Skin of body (tissue), 3 donors: Measurements from ENCODE around the gene ZNF844. TPM values are rescaled to one million over a fixed set of nuclear protein-coding genes. Genes with fewer than 3 reads are reported as not detected.
A peak's percentile ranks its signal among the peaks of the same experiment; 100 is the strongest.
"Not testable (repeated sequence)": the region's sequence is repeated elsewhere in the genome, so short reads cannot be mapped to it uniquely, and the experiment has no call there.

ENCODE experiments used
- DNase-seq: peaks from one replicate; lab custom pipeline; 2025; lab: John Stamatoyannopoulos, UW
- small RNA-seq: library from RNA; depleted of rRNA; stranded (forward); fragments of <200 nt; gene quantifications from one replicate; pipeline ENCODE3, GENCODE V24; 2014; ENCODE audit warnings: low replicate concordance
- total RNA-seq: library from RNA; depleted of rRNA; stranded (reverse); fragments of >200 nt; gene quantifications from one replicate; pipeline ENCODE4 v1.2.3, GENCODE V29; 2014

ZNF844 gene
- total RNA-seq, 1 donor from 2014 or later, result 13.2 TPM

DNA sequence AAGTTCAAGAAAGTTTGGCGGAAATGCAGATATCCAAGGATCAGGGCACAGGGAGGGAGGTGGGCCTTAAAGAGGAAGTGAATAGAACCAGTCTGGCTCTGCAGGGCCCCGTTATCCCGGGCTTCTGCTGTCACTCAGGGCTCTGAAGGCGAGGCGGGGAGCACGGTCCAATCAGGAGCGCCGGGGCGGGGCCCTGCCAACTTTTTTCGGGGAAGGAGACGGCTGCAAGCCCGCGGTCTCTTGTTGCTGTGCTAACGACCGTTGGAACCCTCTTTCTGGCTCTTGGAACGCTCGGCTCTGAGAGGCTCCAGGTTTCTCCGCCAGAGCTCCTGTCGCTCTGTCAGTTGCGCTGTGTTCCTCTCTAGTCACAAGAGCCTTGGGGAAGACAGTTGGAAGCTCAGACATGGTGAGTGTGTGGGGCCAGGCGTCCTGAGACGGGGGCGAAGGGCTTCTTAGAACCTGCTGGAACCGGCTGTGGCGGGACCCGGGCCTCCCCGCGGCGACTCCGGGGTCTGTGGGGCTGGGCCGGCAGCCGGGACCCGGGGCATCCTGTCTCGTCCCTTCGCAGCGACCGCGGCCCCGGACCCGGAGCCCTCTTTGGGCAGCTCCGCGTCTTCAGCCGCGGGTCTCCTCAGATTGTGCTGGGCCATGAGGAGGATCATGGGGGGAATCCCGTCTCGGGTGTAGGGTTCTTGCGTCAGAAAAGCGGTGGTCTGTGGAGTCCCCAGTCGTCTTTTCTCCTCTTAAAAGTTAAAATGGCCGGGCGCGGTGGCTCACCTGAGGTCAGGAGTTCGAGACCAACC lies 27.7 kb downstream of the ZNF844 start:
- peak; percentile 92 for DNase-seq

GRCh38 chr19:12092956-12093355 lies 28.4 kb downstream of the ZNF844 start:
- no peak for DNase-seq

DNA sequence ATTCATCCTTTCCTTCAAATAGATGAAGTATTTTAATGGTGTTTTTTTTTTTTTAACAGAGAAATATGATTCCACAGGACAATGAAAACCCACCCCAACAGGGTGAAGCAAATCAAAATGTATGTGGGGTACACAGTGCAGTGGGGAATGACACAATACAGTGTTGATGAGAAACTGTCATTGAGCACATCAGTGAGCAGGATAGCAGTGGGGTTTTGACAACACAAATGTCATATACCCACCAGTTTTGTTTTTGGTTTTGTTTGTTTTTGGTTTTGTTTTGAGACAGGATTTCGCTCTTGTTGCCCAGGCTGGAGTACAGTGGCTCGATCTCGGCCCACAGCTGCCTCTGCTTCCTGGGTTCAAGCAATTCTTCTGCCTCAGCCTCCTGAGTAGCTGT lies 29.2 kb downstream of the ZNF844 start:
- DNase-seq, result no peak

- no peak for DNase-seq
Measured at GRCh38 chr19:12095111-12095790, 30.7 kb downstream of the ZNF844 start.

- no peak for DNase-seq
Measured at GRCh38 chr19:12098040-12098439, 33.5 kb downstream of the ZNF844 start.

DNA sequence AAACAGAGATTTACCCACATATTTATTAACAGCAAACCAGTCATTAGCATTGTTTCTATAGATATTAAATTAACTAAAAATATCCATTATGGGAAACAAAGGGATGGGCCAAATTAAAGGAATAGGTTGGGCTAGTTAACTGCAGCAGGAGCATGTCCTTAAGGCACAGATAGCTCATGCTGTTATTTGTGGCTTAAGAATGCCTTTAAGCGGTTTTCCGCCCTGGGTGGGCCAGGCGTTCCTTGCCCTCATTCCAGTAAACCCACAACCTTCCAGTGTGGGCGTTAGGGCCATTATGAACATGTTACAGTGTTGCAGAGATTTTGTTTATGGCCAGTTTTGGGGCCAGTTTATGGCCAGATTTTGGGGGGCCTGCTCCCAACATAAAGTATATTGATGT lies 39.4 kb downstream of the ZNF844 start:
- DNase-seq, result not testable (repeated sequence)

DNA sequence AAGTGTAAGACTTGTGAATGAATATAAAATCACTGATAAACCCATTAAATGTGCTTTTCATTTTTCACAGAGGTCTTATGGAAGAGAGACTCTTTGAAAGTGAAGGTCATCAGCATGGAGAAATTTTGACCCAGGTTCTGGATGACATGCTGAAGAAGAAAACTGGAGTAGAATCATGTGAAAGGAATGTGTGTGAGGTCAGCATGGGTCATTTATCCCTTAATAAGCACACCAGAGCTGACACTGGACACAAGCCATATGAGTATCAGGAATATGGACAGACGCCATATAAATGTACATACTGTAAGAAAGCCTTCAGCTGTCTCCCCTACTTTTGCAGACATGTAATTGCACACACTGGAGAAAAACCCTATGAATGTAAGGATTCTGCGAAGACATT lies 46.6 kb downstream of the ZNF844 start:
- DNase-seq, result no peak

DNA sequence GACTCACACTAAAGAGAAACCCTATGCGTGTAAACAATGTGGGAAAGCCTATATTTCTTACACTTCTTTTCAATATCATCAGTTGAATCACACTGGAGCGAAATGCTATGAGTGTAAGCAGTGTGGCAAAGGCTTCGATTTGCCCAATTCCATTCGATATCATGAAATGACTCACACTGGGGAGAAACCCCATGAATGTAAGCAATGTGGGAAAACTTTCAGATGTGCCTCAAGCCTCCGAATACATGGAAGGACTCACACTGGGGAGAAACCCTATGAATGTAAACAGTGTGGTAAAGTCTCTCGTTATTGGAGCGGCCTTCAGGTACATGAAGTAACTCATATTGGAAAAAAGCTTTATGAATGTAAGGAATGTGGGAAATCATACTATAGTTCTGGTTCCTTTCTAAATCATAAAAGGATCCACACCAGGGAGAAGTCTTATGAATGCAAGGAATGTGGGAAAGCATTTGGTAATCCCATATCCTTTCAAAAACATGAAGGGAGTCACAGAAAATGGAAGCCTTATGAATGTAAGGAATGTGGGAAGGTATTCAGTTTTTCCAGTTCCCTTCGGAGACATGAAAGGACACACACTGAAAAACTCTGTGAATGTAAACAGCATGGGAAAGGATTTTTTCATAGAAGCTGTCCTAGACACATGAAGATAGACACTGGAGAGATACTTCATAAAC lies 47.6 kb downstream of the ZNF844 start:
- no peak for DNase-seq

- DNase-seq, result no peak
Measured at GRCh38 chr19:12112701-12113100, 48.2 kb downstream of the ZNF844 start.

- no peak for DNase-seq
Measured at GRCh38 chr19:12113121-12113520, 48.6 kb downstream of the ZNF844 start.

DNA sequence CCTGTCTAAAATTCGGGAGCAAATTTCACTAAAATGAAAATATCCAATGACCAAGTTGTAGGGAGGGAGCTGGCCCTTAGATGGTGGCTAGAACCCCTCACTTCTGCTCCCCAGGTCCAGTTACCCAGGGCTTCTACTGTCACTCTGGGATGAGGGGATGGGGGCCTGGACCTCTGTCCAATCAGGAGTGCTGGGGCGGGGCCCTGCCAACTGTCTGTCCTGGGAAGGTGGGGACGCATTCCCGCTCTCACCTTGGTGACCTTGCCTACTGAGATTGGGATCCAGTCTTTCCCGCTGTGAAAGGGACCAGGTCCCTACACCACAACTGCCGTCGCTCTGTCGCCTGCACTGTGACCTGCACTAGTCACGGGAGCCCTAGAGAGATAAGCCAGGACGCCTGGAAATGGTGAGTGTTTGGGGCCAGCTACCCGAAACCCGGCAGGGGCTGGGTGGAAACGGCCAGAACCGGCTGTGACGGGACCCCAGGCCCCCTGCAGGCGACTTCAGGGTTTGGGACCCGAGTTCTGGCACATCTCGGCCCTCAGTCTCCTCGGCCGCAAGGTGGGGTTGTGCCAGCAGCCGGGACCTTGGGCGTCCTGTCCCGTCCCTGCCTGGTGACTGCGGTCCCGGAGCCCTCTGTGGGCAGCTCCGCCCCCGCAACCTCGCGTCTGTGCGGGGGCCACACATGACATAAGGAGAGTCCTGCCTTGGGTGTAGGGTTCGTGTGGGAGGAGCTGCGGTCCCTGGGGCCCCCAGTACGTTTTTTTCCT lies 52.9 kb downstream of the ZNF844 start:
- DNase-seq, result no peak

GRCh38 chr19:12126707-12127106 lies 62.2 kb downstream of the ZNF844 start:
- no peak for DNase-seq

Small RNA genes within 50 kb of the gene (small RNA-seq; reads per million reads assigned to genes)
- gene RF00019, result not detected
- not detected for gene RNA5SP465
- gene RNA5SP466, result not detected
- gene RNA5SP467, result not detected

Other genes starting within 250 kb of the ZNF844 start
- 8.4 TPM for gene ZNF439, start 216.0 kb upstream of the ZNF844 start, total RNA-seq
- gene ZNF69, start 176.9 kb upstream of the ZNF844 start, total RNA-seq, result 6.5 TPM
- gene ZNF700, start 139.6 kb upstream of the ZNF844 start, total RNA-seq, result 16.3 TPM
- 4.6 TPM for gene ZNF763, start 99.7 kb upstream of the ZNF844 start, total RNA-seq
- gene ZNF433, start 29.1 kb upstream of the ZNF844 start, total RNA-seq, result 19.9 TPM
- gene ZNF878, start 11.8 kb upstream of the ZNF844 start, total RNA-seq, result 0.49 TPM
- gene ZNF20, start 75.6 kb downstream of the ZNF844 start, total RNA-seq, result 6.2 TPM
- 14.9 TPM for gene ZNF625, start 92.0 kb downstream of the ZNF844 start, total RNA-seq
- 19.4 TPM for gene ZNF136, start 98.4 kb downstream of the ZNF844 start, total RNA-seq
- gene ZNF44, start 230.2 kb downstream of the ZNF844 start, total RNA-seq, result 18.2 TPM